ENCODE data around the gene VRTN.

GRCh38 chr14:74357585-74357984 lies 9.3 kb downstream of the VRTN start:
- TF ChIP-seq CTCF (IDR thresholded peaks at IDR 0.05), result no peak
- no peak for TF ChIP-seq POLR2A (IDR thresholded peaks at IDR 0.05)
